ENCODE measurements around the gene IL17C. TPM values are rescaled to one million over a fixed set of nuclear protein-coding genes. Genes with fewer than 3 reads are reported as not detected.

Gene IL17C
- total RNA-seq, 4 donors from 2014 or later: 2.4 TPM; not detected in 3

DNA sequence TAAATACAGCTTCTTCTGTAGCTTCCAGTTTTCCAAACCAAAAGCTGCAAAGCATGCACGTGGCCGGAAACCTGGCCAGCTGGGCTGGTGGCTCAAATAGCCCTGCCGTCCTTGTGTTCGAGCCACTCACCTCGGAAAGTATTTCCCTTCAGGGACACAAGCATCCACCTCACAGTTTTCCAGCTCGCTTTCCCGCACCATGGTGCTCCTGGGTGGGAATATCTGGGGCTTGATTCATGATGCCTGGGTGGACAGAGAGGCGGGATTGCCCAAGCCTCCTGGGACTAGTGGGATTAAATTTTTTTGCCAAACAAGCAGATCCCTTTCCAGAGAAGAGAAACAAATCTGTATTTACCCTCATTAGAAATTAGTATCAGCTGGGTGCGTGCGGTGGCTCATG lies 31.6 kb downstream of the IL17C start:
- TF ChIP-seq POLR2A (IDR thresholded peaks at IDR 0.05): no peak
- TF ChIP-seq, protein P1, sequence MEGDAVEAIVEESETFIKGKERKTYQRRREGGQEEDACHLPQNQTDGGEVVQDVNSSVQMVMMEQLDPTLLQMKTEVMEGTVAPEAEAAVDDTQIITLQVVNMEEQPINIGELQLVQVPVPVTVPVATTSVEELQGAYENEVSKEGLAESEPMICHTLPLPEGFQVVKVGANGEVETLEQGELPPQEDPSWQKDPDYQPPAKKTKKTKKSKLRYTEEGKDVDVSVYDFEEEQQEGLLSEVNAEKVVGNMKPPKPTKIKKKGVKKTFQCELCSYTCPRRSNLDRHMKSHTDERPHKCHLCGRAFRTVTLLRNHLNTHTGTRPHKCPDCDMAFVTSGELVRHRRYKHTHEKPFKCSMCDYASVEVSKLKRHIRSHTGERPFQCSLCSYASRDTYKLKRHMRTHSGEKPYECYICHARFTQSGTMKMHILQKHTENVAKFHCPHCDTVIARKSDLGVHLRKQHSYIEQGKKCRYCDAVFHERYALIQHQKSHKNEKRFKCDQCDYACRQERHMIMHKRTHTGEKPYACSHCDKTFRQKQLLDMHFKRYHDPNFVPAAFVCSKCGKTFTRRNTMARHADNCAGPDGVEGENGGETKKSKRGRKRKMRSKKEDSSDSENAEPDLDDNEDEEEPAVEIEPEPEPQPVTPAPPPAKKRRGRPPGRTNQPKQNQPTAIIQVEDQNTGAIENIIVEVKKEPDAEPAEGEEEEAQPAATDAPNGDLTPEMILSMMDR (IDR thresholded peaks at IDR 0.05): no peak
- intact Hi-C loops (cut with DNase I): no loop called here

DNA sequence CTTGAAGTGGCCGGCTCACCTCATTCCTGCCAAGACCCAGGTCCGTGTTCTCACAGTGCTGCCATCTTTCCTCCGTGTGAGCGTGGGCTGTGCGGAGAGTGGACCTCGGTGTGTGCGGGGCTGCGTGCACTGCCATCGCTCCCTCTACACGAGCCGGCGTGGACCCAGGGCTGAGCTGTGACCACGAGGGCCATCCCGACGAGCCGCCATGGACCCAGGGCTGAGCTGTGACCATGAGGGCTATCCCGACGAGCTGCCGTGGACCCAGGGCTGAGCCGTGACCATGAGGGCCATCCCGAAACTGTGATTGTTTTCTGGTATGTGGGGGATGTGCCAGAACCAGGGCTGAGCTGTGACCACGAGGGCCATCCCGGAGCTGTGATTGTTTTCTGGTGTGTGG lies 33.4 kb downstream of the IL17C start:
- Histone ChIP-seq H3K36me3 (peaks cover 0 to 5% (median 0%) of the 10 kb centered on the region in 3 donors), H3K27me3 (peaks cover 0 to 2% (median 0%) of the 10 kb centered on the region in 4 donors), H3K4me3 (no peak overlapping the region), H3K4me1 (no peaks in the 10 kb centered on the region), H3K9me3 (no peaks in the 10 kb centered on the region), H3K27ac (no peak overlapping the region)
- no peak for TF ChIP-seq POLR2A (IDR thresholded peaks at IDR 0.05)
- TF ChIP-seq, protein P1 (IDR thresholded peaks at IDR 0.05): no peak
- 86 to 90% methylated on average over 8 of the region's 23 CpGs for WGBS, 2 donors
- no peak for DNase-seq
- intact Hi-C loops (cut with DNase I): no loop called here

More for the DNA sequence above, 31.6 kb downstream of the IL17C start:
- Histone ChIP-seq H3K9me3 (no peaks in the 10 kb centered on the region), H3K27ac (no peak overlapping the region), H3K27me3 (no peaks in the 10 kb centered on the region), H3K36me3 (peaks cover 0 to 5% (median 0%) of the 10 kb centered on the region in 3 donors), H3K4me1 (peaks cover 0 to 5% (median 0%) of the 10 kb centered on the region in 3 donors), H3K4me3 (no peak overlapping the region)
- 79 to 92% methylated on average over 10 of the region's 10 CpGs for WGBS, 2 donors
- no peak for DNase-seq

DNA sequence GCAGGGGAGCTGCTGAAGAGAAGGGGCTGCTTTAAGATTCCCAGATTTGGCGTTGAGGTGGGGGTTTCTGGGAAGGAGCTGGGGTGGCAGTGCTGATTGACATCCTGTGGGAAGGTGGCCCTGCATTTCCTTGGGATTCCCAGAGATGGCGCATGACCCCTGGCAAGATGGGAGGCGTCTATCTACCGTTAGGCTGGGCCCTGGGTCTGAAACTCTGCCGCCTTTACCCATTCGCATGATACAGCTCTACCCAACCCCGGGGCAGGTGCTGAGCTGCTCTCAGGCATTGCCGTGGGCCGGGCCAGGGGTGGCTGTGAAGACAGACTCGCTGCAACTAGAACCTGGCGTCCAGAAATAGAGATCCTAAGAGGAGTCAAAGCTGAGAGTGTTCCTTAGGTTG lies 34.4 kb downstream of the IL17C start:
- H3K27ac ChIP-seq: no peak overlapping the region
- intact Hi-C loops (cut with DNase I): no loop called here
- H3K4me1 ChIP-seq: no peaks in the 10 kb centered on the region
- peaks cover 0 to 12% (median 0%) of the 10 kb centered on the region in 4 donors for H3K27me3 ChIP-seq
- no peaks in the 10 kb centered on the region for H3K9me3 ChIP-seq
- no peak overlapping the region for H3K4me3 ChIP-seq
- no peak for DNase-seq
- WGBS, 2 donors: 66 to 70% methylated on average over 9 to 11 of the region's 11 CpGs
- no peak for TF ChIP-seq POLR2A (IDR thresholded peaks at IDR 0.05)
- TF ChIP-seq, protein P1 (IDR thresholded peaks at IDR 0.05): peak in 1 of 6 experiments; percentile 26
- H3K36me3 ChIP-seq: peaks cover 0 to 5% (median 0%) of the 10 kb centered on the region in 3 donors

DNA sequence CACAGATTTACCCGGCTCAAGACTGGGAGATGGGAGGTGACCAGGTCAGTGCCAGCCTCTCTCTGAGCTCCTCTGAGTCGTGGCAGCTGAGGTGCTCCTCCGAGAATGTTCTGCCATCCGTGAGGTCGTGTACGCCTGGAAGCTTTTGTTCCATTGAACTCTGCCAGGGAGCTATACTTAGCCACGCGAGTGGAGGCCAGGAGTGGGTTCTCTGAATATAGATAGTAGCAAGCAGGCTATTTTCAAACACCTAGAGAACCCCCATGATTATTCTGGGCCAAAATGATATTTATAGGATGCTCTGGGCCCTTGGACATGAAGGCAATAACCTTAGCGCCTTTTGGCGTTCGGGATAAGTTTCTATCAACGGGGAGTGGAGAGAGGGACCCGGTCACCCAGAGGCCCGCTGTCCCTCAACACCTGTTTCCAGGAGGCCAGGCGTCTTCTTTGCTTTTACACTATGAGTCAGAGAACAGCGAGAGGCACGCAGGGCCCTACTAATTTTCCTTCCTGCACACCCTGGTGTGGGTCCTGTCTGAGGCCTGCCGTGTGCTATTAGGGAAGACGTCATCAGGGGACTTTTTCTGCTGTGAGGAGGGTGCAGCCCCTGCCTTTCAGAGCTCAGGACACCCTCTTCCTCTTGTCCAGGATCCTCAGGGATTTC lies 35.5 kb downstream of the IL17C start:
- no peaks in the 10 kb centered on the region for H3K9me3 ChIP-seq
- DNase-seq: no peak
- TF ChIP-seq, protein P1 (IDR thresholded peaks at IDR 0.05): no peak
- no peak for TF ChIP-seq POLR2A (IDR thresholded peaks at IDR 0.05)
- peaks cover 0 to 4% (median 0%) of the 10 kb centered on the region in 3 donors for H3K4me1 ChIP-seq
- H3K36me3 ChIP-seq: peaks cover 0 to 5% (median 0%) of the 10 kb centered on the region in 3 donors
- no peak overlapping the region for H3K27ac ChIP-seq
- peaks cover 0 to 22% (median 0%) of the 10 kb centered on the region in 4 donors for H3K27me3 ChIP-seq
- intact Hi-C loops (cut with DNase I): no loop called here
- 91 to 92% methylated on average over 8 to 15 of the region's 19 CpGs for WGBS, 2 donors
- no peak overlapping the region for H3K4me3 ChIP-seq

DNA sequence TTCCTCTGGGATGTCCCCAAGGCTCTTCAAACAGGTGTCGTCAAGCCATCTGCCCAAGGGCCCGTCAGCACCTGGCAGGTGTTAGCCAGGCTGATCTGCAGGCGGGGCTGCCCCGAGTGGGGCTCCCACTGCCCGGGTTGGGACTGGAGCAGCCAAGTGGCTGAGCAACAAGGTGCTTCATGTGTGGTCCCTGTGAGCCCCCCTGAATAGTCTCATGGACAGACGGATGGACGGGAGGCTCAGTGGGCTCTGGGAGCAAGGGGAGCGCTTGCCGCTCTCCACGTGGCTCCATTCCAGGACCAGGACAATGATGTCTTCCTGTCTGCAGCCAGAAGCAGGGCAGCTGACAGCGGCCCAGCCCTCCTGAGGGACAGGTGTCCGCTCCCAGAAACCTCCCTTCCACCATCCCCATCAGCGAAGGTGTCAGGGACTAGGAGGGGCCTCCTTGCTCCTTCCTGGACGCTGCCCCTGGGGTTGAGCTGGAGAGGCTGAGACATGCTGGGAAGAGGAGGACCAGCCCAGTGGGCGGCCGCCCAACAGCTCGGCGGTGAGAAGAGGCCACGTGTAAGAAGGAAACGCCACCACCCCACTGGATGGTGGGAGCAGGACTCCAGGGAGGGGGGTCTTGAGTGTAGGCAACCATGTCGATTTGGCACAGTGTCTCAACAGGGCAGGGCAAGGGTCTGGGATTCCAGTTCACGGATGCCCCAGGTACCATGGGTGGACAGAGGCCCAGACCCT lies 38.3 kb downstream of the IL17C start:
- peaks cover 0 to 48% (median 0%) of the 10 kb centered on the region in 4 donors for H3K27me3 ChIP-seq
- no peaks in the 10 kb centered on the region for H3K9me3 ChIP-seq
- H3K36me3 ChIP-seq: peaks cover 0 to 5% (median 0%) of the 10 kb centered on the region in 3 donors
- no peak overlapping the region for H3K4me3 ChIP-seq
- TF ChIP-seq, protein P1 (IDR thresholded peaks at IDR 0.05): no peak
- no peak for TF ChIP-seq POLR2A (IDR thresholded peaks at IDR 0.05)
- no peak for DNase-seq
- H3K27ac ChIP-seq: no peak overlapping the region
- H3K4me1 ChIP-seq: peaks cover 0 to 12% (median 3%) of the 10 kb centered on the region in 3 donors
- intact Hi-C loops (cut with DNase I): no loop called here
- 59 to 61% methylated on average over 4 to 6 of the region's 22 CpGs for WGBS, 2 donors
